ENCODE results near the gene ME3. TPM values are rescaled to one million over a fixed set of nuclear protein-coding genes. Genes with fewer than 3 reads are reported as not detected.

ME3 gene
- total RNA-seq, 1 donor from 2014 or later = 28.9 TPM

- ATAC-seq (peak; percentile 59), DNase-seq (ENCODE audit: missing footprints) (no peak)
- intact Hi-C loops (cut with DNase I) = no loop called here
These were observed 75.4 kb downstream of the ME3 start for GRCh38 chr11:86596861-86597586.

- ATAC-seq = no peak
- no peak for DNase-seq (ENCODE audit: missing footprints)
- intact Hi-C loops (cut with DNase I) = no loop called here
These were observed 76.5 kb downstream of the ME3 start for GRCh38 chr11:86595955-86596354.

- DNase-seq (ENCODE audit: missing footprints) (no peak), ATAC-seq (no peak)
- intact Hi-C loops (cut with DNase I) = no loop called here
These were observed 77.0 kb downstream of the ME3 start for GRCh38 chr11:86595451-86595850.

GRCh38 chr11:86594746-86595145 lies 77.7 kb downstream of the ME3 start:
- ATAC-seq (no peak), DNase-seq (ENCODE audit: missing footprints) (no peak)
- intact Hi-C loops (cut with DNase I) = no loop called here

GRCh38 chr11:86593833-86594232 lies 78.6 kb downstream of the ME3 start:
- intact Hi-C loops (cut with DNase I) = no loop called here
- DNase-seq (ENCODE audit: missing footprints) (no peak), ATAC-seq (no peak)

GRCh38 chr11:86592659-86593451 lies 79.6 kb downstream of the ME3 start:
- DNase-seq (ENCODE audit: missing footprints) = peak; percentile 45

GRCh38 chr11:86592047-86592591 lies 80.3 kb downstream of the ME3 start:
- ATAC-seq (no peak), DNase-seq (ENCODE audit: missing footprints) (no peak)
- intact Hi-C loops (cut with DNase I) = no loop called here

More at GRCh38 chr11:86592659-86593451, 79.6 kb downstream of the ME3 start:
- no peak for ATAC-seq
- intact Hi-C loops (cut with DNase I) = no loop called here

GRCh38 chr11:86591631-86592030 lies 80.8 kb downstream of the ME3 start:
- intact Hi-C loops (cut with DNase I) = no loop called here
- no peak for ATAC-seq
- DNase-seq (ENCODE audit: missing footprints) = no peak

- no peak for ATAC-seq
- intact Hi-C loops (cut with DNase I) = no loop called here
These were observed 82.4 kb downstream of the ME3 start for GRCh38 chr11:86589856-86590589.

GRCh38 chr11:86589204-86589603 lies 83.2 kb downstream of the ME3 start:
- intact Hi-C loops (cut with DNase I) = no loop called here
- no peak for ATAC-seq

More at GRCh38 chr11:86589856-86590589, 82.4 kb downstream of the ME3 start:
- no peak for DNase-seq (ENCODE audit: missing footprints)

GRCh38 chr11:86588566-86589090 lies 83.8 kb downstream of the ME3 start:
- ATAC-seq (no peak), DNase-seq (ENCODE audit: missing footprints) (peak; percentile 22)
- intact Hi-C loops (cut with DNase I) = no loop called here

More at GRCh38 chr11:86589204-86589603, 83.2 kb downstream of the ME3 start:
- DNase-seq (ENCODE audit: missing footprints) = no peak

- intact Hi-C loops (cut with DNase I) = no loop called here
- ATAC-seq (no peak), DNase-seq (ENCODE audit: missing footprints) (peak; percentile 25)
These were observed 84.9 kb downstream of the ME3 start for GRCh38 chr11:86587264-86588193.

- intact Hi-C loops (cut with DNase I) = no loop called here
- DNase-seq (ENCODE audit: missing footprints) (no peak), ATAC-seq (no peak)
These were observed 86.1 kb downstream of the ME3 start for GRCh38 chr11:86586307-86586706.

- no peak for ATAC-seq
- intact Hi-C loops (cut with DNase I) = no loop called here
- no peak for DNase-seq (ENCODE audit: missing footprints)
These were observed 89.5 kb downstream of the ME3 start for GRCh38 chr11:86582898-86583297.

- ATAC-seq = no peak
- intact Hi-C loops (cut with DNase I) = no loop called here
These were observed 91.9 kb downstream of the ME3 start for GRCh38 chr11:86580535-86580934.

GRCh38 chr11:86579406-86579731 lies 93.0 kb downstream of the ME3 start:
- no peak for DNase-seq (ENCODE audit: missing footprints)
- intact Hi-C loops (cut with DNase I) = no loop called here
- ATAC-seq = peak; percentile 76

More at GRCh38 chr11:86580535-86580934, 91.9 kb downstream of the ME3 start:
- DNase-seq (ENCODE audit: missing footprints) = no peak

GRCh38 chr11:86578727-86579405 lies 93.5 kb downstream of the ME3 start:
- DNase-seq (ENCODE audit: missing footprints) (peak; percentile 55), ATAC-seq (no peak)
- intact Hi-C loops (cut with DNase I) = no loop called here
